ENCODE data around the gene ZNF362.
"Not testable (repeated sequence)": the region's sequence is repeated elsewhere in the genome, so short reads cannot be mapped to it uniquely, and the experiment has no call there.

Gene ZNF362

GRCh38 chr1:33307494-33307864, 51.2 kb downstream of the ZNF362 start:
- no peak for TF ChIP-seq CTCF (IDR thresholded peaks at IDR 0.05; ENCODE audit: control extremely low read depth, extremely low read depth, low read depth, missing control alignments)
- no peak for DNase-seq (ENCODE audit: extremely low spot score)
- ChIA-PET CTCF (interaction anchor here (10.1 kb wide), 1 partner anchor 10 kb away, joined by 88 read pairs; no protein-coding TSS in a partner anchor), POLR2A (no interaction called here)

GRCh38 chr1:33309351-33309750, 53.1 kb downstream of the ZNF362 start:
- POLR2A ChIA-PET; DNase-seq (ENCODE audit: extremely low spot score): not testable (repeated sequence)
- CTCF ChIA-PET: interaction anchor here (10.1 kb wide), 1 partner anchor 12 kb away, joined by 88 read pairs; no protein-coding TSS in a partner anchor

- POLR2A ChIA-PET: no interaction called here
- TF ChIP-seq CTCF (IDR thresholded peaks at IDR 0.05; ENCODE audit: control extremely low read depth, extremely low read depth, low read depth, missing control alignments): no peak
- DNase-seq (ENCODE audit: extremely low spot score): no peak
- CTCF ChIA-PET: interaction anchor here (10.1 kb wide), 1 partner anchor 14 kb away, joined by 88 read pairs; no protein-coding TSS in a partner anchor
Observed at GRCh38 chr1:33310702-33311101, 54.4 kb downstream of the ZNF362 start.

- ChIA-PET CTCF (interaction anchor here (10.1 kb wide), 1 partner anchor 15 kb away, joined by 88 read pairs; no protein-coding TSS in a partner anchor), POLR2A (no interaction called here)
- DNase-seq (ENCODE audit: extremely low spot score): no peak
- no peak for TF ChIP-seq CTCF (IDR thresholded peaks at IDR 0.05; ENCODE audit: control extremely low read depth, extremely low read depth, low read depth, missing control alignments)
Observed at GRCh38 chr1:33311706-33312412, 55.6 kb downstream of the ZNF362 start.

- no peak for DNase-seq (ENCODE audit: extremely low spot score)
- POLR2A ChIA-PET: no interaction called here
- TF ChIP-seq CTCF (IDR thresholded peaks at IDR 0.05; ENCODE audit: control extremely low read depth, extremely low read depth, low read depth, missing control alignments): no peak
- CTCF ChIA-PET: interaction anchor here (1.7 to 10.1 kb wide), 2 partner anchors 15 to 17 kb away, joined by 4 to 88 read pairs; no protein-coding TSS in a partner anchor
Observed at GRCh38 chr1:33312413-33312749, 56.1 kb downstream of the ZNF362 start.

GRCh38 chr1:33314416-33314815, 58.1 kb downstream of the ZNF362 start:
- no peak for DNase-seq (ENCODE audit: extremely low spot score)
- no peak for TF ChIP-seq CTCF (IDR thresholded peaks at IDR 0.05; ENCODE audit: control extremely low read depth, extremely low read depth, low read depth, missing control alignments)
- ChIA-PET CTCF (interaction anchor here (1.4 to 10.1 kb wide), 2 partner anchors 17 to 22 kb away, joined by 3 to 88 read pairs; no protein-coding TSS in a partner anchor), POLR2A (no interaction called here)

GRCh38 chr1:33316601-33317000, 60.3 kb downstream of the ZNF362 start:
- TF ChIP-seq CTCF (IDR thresholded peaks at IDR 0.05; ENCODE audit: control extremely low read depth, extremely low read depth, low read depth, missing control alignments): no peak
- POLR2A ChIA-PET: no interaction called here
- DNase-seq (ENCODE audit: extremely low spot score): no peak
- CTCF ChIA-PET: no interaction called here
